ENCODE results near the gene HSPA1B. TPM values are rescaled to one million over a fixed set of nuclear protein-coding genes. Genes with fewer than 3 reads are reported as not detected.

HSPA1B gene
- total and polyA plus RNA-seq, 12 donors, result 16.9 to 258 (median 153) TPM

GRCh38 chr6:31779908-31780307 is 47.6 kb upstream of the HSPA1B start:
- DNase-seq (no peak), ATAC-seq (no peak)
- H3K9me3 ChIP-seq, result no peaks in the 10 kb centered on the region
- TF ChIP-seq, protein P1, sequence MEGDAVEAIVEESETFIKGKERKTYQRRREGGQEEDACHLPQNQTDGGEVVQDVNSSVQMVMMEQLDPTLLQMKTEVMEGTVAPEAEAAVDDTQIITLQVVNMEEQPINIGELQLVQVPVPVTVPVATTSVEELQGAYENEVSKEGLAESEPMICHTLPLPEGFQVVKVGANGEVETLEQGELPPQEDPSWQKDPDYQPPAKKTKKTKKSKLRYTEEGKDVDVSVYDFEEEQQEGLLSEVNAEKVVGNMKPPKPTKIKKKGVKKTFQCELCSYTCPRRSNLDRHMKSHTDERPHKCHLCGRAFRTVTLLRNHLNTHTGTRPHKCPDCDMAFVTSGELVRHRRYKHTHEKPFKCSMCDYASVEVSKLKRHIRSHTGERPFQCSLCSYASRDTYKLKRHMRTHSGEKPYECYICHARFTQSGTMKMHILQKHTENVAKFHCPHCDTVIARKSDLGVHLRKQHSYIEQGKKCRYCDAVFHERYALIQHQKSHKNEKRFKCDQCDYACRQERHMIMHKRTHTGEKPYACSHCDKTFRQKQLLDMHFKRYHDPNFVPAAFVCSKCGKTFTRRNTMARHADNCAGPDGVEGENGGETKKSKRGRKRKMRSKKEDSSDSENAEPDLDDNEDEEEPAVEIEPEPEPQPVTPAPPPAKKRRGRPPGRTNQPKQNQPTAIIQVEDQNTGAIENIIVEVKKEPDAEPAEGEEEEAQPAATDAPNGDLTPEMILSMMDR (IDR thresholded peaks at IDR 0.05), result no peak
- peaks cover 0 to 72% (median 42%) of the 10 kb centered on the region in 9 donors for H3K36me3 ChIP-seq
- intact Hi-C loops (cut with DNase I), result loop anchor here in 5 of 10 donors (5.0 to 10.0 kb wide), 4 partner anchors 38 to 57 kb away; partner anchors contain the start of gene MSH5 (in 1 of the 5)
- H3K27me3 ChIP-seq, result no peaks in the 10 kb centered on the region
- H3K4me1 ChIP-seq, result peaks cover 7 to 21% (median 13%) of the 10 kb centered on the region in 9 donors
- WGBS, 2 donors, result 95 to 97% methylated on average over 10 of the region's 10 CpGs
- no peak overlapping the region for H3K4me3 ChIP-seq
- no peak overlapping the region for H3K27ac ChIP-seq

- no peaks in the 10 kb centered on the region for H3K27me3 ChIP-seq
- TF ChIP-seq, protein P1 (IDR thresholded peaks at IDR 0.05), result no peak
- no peak overlapping the region for H3K27ac ChIP-seq
- no peaks in the 10 kb centered on the region for H3K9me3 ChIP-seq
- intact Hi-C loops (cut with DNase I), result loop anchor here in 1 of 10 donors (5.0 kb wide), 1 partner anchor 38 kb away; the partner anchor contains the start of gene MSH5
- ATAC-seq (no peak), DNase-seq (no peak)
- WGBS, 2 donors, result 90 to 94% methylated on average over 20 of the region's 20 CpGs
- H3K4me3 ChIP-seq, result no peak overlapping the region
- peaks cover 0 to 80% (median 49%) of the 10 kb centered on the region in 9 donors for H3K36me3 ChIP-seq
- peaks cover 7 to 20% (median 13%) of the 10 kb centered on the region in 9 donors for H3K4me1 ChIP-seq
Measured at GRCh38 chr6:31780507-31781243, 46.9 kb upstream of the HSPA1B start.

DNA sequence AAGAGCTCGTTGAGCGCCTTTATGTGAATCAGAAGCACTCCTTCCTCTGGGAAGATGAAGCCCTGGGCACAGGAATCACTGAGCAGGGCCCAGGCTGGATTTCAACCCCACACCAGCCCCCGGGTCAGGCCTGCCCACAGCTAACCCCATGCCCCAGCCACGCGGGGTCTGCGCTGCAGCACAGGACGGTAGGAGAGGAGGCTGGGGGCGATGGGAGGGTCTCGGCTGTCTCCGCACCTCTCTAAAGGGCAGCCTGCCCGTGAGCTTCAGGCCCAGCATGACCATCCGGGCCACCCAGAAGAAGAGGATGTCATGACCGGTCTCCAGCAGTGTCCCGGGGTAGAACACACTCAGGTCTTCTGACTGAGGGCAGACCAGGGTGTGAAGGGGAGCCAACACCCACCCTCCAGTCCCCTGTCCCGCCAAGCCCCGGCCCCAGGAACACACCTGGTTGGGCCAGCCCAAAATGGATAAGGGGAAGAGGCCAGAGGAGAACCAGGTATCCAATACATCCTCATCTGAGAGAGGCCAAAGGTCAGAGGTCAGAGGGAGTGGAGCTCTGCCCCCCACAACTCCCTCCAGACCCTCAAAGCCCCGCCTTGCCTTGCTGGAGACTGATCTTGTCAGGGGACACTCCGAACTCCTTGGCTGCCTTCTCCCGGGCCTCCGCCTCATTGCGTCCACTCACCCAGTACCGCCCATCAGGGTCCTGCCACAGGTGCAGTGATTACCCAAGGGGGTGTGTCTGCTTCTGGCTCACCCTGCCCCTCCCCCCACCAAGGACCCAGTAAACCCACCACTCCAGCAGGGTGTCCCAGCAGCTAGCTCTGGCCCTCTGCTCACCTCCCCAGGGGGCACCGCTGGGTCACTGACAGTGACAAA is 46.1 kb upstream of the HSPA1B start:
- intact Hi-C loops (cut with DNase I), result loop anchor here in 1 of 10 donors (5.0 kb wide), 1 partner anchor 39 kb away; the partner anchor contains the start of gene MSH5
- no peaks in the 10 kb centered on the region for H3K9me3 ChIP-seq
- ATAC-seq (no peak), DNase-seq (no peak)
- WGBS, 2 donors, result 95% methylated on average over 23 of the region's 23 CpGs
- no peak overlapping the region for H3K27ac ChIP-seq
- no peaks in the 10 kb centered on the region for H3K27me3 ChIP-seq
- peaks cover 0 to 88% (median 49%) of the 10 kb centered on the region in 9 donors for H3K36me3 ChIP-seq
- TF ChIP-seq, protein P1 (IDR thresholded peaks at IDR 0.05), result no peak
- H3K4me3 ChIP-seq, result no peak overlapping the region
- H3K4me1 ChIP-seq, result peaks cover 7 to 15% (median 12%) of the 10 kb centered on the region in 9 donors
